ENCODE data around the gene SLC26A1.

- no peak for TF ChIP-seq CTCF (IDR thresholded peaks at IDR 0.05)
- no peak for TF ChIP-seq POLR2A (IDR thresholded peaks at IDR 0.05)
Observed at GRCh38 chr4:955161-955921, 37.9 kb downstream of the SLC26A1 start.
